WTC11 (cell line): Measurements from ENCODE around the gene RCBTB1.

Experiments
- AR ChIP-seq: fragments of 250-450 bp; sonication (Bioruptor Pico); IDR thresholded peaks from 2 replicates; pipeline ENCODE4 v1.9.0; 2021; ENCODE audit warnings: mild to moderate bottlenecking
- CTCF ChIP-seq: fragments of 200-600 bp; IDR thresholded peaks from 2 replicates; pipeline ENCODE4 v1.8.0; 2022; ENCODE audit warnings: antibody characterized with exemption
- E2F4 ChIP-seq: sonication (generic); formaldehyde crosslinking; IDR thresholded peaks from 2 replicates; pipeline ENCODE4 v1.8.1; 2022; ENCODE audit warnings: low read depth, mild to moderate bottlenecking, moderate library complexity, missing genetic modification reagents, borderline replicate concordance
- ELF4 ChIP-seq: sonication (generic); formaldehyde crosslinking; IDR thresholded peaks from 2 replicates; pipeline ENCODE4 v1.8.1; 2022; ENCODE audit warnings: low read depth, mild to moderate bottlenecking, moderate library complexity, missing genetic modification reagents
- ETV6 ChIP-seq: sonication (generic); formaldehyde crosslinking; IDR thresholded peaks from 2 replicates; pipeline ENCODE4 v1.8.1; 2022; ENCODE audit warnings: mild to moderate bottlenecking, missing genetic modification reagents
- GRHL2 ChIP-seq: fragments of 250-450 bp; sonication (Bioruptor Pico); IDR thresholded peaks from 2 replicates; pipeline ENCODE4 v1.8.0; 2022; ENCODE audit warnings: mild to moderate bottlenecking, moderate library complexity; ENCODE audit not compliant: insufficient replicate concordance, severe bottlenecking
- PRDM15 ChIP-seq: sonication (generic); formaldehyde crosslinking; IDR thresholded peaks from 2 replicates; pipeline ENCODE4 v1.8.0; 2022; ENCODE audit warnings: missing genetic modification reagents
- SMAD4 ChIP-seq: sonication (generic); formaldehyde crosslinking; IDR thresholded peaks from 2 replicates; pipeline ENCODE4 v1.8.0; 2022; ENCODE audit warnings: mild to moderate bottlenecking, missing genetic modification reagents
- ZNF121 ChIP-seq: sonication (generic); formaldehyde crosslinking; IDR thresholded peaks from 2 replicates; pipeline ENCODE4 v1.8.0; 2023; ENCODE audit warnings: missing genetic modification reagents

GRCh38 chr13:49539313-49539712, 46.0 kb downstream of the RCBTB1 start:
- TF ChIP-seq GRHL2 (CRISPR knock-in tag) (no peak), CTCF (no peak), ZNF121 (no peak), ELF4 (CRISPR knock-in tag) (no peak), E2F4 (CRISPR knock-in tag) (no peak), PRDM15 (CRISPR knock-in tag) (no peak), ETV6 (no peak), SMAD4 (CRISPR knock-in tag) (no peak), AR (CRISPR knock-in tag) (no peak)
